Left renal pelvis (tissue), 4 donors: Measurements from ENCODE around the gene PKP4. TPM values are rescaled to one million over a fixed set of nuclear protein-coding genes. Genes with fewer than 3 reads are reported as not detected.

Experiments
- DNase-seq, 4 donors: peaks; one replicate each; pipeline ENCODE4 v3.0.0-alpha.2; 2013; ENCODE audit warnings: low read depth in 4 of 4, low spot score in 3 of 4
- polyA plus RNA-seq, 4 donors: library from polyadenylated mRNA; unstranded; fragments of 120-200 nt; gene quantifications; one replicate each; pipeline ENCODE4 v1.2.1, GENCODE V29; 2013; ENCODE audit not compliant: insufficient read length in 4 of 4

The PKP4 gene
- polyA plus RNA-seq, 4 donors = 46.9 to 170 (median 165) TPM

DNA sequence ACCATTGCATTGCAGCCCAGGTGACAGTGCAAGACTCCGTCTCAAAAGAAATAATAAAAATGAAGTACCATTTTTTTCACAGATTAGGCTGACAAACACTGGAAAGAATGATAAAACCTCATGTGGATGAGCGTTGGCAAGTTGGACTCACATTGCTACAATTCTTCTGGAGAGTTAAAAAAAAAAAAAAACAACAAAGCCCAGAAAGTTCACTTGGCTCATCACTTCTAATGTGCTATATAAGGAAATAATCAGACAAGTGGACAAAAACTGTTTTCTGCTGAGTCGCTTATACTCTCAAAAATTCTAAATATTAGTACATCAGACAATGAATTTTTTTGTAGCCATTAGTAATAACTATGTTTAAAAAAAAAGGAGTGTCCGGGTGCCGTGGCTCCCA lies 38.4 kb downstream of the PKP4 start:
- no peak for DNase-seq

DNA sequence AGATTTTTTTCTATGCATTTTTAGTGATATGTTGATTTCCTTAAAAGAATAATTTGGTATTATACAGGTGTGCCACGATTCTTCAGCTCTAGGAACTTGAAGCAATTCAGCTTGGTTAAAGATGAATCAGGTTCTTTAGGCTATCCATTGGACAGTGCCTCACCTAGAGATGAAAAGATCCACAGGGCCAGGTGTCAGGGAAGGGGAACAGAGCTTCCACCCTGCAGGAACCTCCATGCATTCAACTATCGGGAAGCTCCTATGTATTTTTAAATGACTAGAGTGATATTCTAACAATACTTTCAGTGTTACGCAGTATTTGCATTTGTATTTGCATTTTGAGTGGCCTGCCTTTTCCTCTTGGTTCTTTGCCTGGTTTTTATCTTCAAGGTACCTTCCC lies 40.2 kb downstream of the PKP4 start:
- no peak for DNase-seq

DNA sequence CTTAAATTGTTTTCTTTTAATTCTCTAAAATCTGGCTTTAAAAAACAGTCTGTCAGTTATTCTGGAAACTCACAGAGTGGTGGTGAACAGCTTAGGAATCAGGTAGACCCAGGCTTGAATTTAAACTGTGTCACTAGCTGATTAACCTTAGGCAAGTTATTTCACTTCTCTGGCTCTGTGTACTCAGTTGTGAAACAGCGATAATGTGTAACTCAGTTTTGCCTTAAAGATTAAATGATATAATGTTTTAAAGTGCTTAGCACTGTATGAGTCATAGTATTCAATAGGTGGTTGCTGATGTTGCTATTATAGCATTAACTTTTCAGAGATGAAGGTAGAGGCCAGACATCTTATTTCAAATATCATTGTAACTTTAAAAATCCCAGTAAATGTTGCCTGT lies 40.7 kb downstream of the PKP4 start:
- no peak for DNase-seq

DNA sequence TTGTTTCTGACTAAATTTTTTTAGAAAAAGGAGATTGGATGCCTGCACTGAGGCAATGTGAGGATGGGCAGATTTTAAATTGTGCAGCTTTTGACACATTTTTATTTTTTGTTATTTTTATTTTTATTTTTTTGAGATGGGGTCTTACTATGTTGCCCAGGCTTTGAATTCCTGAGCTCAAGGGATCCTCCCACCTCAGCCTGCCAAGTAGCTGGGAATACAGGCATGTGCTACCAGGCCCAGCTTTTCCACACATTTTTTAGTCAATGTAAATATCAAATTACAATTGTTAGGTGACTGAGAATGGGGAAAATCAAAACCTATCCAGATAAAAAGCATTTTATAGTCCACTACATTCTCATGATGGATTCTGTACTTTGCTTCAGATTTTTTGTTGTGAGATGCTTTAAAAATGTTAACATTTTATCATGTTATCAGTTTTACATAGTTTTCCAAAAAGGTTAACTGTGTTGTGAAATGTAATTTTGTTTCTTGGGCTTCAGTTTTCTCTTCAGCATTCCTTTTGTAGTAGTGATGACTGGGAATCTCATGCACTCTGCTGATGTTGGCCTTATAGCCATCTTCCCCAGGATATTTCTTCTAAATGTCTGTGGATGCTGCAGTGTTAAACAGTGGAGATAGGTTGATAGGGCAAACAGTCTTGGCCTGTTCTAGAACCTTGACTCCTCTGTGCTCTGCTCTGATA lies 41.4 kb downstream of the PKP4 start:
- DNase-seq = no peak

DNA sequence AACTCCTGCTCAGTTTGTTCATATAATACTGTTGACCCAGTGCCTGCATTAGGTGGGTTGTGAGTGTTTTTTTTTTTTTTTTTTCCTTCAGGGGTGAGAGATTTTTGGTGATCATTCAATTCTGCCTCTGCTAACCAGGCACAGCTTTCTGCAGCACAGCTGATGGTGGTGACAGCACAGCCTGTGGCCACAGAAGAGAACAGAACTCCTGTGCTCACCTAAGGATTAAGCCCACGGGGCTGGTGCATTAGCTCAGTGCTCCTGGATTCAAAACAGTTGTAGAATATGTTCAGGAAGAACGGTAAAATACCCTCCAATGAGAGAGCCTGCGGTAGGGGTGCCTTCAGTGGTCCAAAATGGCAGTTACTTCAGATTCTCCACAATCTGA lies 42.0 kb downstream of the PKP4 start:
- DNase-seq = no peak

DNA sequence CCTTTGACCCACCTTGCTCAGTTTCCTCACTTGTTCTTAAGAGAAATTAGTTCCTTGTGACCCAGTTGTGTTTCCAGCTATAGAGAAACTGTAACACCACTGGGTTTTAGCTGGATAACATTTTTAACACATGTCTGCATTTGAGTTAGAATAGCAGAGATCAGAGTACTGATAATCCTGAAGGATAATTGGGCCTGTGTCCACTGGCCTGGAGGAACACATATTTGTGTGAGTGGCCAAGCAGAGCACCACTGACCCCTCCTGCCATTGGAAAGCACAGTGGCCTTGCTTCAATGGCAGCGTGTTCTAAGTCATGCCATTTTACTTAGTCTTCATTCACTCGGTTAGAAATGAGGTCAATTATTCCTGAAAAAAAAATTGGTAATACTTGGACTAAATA lies 42.6 kb downstream of the PKP4 start:
- DNase-seq = no peak

DNA sequence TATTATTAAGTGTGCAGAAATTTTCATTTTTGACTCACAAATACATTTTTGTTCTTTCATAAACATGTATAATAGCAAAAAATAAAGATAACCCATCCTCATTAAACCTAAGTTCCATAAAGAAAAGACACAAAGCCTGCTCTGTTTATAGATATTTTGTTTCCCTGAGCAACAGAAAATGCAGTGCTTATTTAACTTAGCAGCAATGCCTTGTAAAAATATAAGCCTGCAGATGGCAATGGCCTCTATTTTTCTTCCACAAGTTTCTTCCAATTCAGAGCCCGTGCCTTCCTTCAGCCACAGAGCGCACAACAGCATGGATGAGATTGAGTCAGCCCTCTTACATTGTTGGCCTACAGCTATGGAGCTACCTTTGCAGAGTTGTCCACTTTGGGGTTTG lies 43.6 kb downstream of the PKP4 start:
- DNase-seq = no peak

DNA sequence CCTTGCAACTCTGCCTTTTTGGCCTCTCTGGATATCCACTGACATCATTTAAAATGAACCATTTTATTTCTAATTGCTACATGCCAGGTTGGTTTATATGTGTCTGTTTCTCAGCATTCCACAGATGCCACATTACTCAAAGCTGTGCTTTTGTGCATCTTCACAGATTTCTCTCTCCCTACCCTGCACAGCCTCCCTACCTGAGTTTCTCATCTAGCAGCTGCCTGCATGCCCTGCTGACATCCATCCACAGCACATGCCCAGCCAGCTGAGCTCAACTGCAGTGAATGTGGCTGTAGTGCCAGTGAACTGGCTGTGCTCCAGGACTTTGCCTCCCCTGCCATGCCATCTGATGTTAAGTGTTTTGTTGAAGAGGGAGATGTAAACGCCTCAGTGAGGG lies 44.5 kb downstream of the PKP4 start:
- no peak for DNase-seq

DNA sequence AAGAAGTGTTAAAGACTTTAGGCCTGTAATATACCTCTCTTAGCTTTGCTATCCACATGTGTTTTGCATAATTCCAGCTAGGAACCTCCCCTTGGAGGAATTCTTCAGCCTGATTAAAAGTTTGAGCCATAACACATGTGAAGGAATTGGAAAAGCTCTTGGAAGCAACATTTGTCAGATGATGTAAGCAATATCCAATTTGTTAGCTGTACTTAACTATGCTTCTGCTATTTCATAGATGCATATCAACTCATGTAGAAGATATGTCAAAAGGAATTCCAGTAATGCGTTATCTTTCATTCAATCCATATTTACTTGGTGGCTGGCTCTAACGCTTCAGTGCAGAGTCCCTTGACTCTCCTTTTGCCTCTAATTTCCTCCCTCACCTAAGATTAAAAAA lies 46.2 kb downstream of the PKP4 start:
- no peak for DNase-seq

DNA sequence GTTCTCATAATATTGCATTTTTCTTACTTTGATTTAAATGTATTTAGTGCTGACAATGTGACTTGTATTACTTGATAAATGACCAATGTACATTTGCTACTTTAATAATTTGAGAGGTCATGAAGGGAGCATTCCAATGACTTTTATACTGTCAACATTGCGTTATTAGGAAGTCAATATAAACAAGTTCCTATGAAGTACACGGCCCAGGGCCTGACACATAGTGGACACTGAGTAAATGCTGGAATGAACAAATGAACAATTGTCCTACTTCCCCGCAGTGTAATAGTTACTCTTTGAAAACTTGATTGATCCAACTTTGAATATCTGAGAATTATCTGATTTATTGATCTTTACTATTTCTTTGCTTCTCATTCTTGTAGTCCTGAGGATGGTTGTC lies 47.3 kb downstream of the PKP4 start:
- DNase-seq = no peak

DNA sequence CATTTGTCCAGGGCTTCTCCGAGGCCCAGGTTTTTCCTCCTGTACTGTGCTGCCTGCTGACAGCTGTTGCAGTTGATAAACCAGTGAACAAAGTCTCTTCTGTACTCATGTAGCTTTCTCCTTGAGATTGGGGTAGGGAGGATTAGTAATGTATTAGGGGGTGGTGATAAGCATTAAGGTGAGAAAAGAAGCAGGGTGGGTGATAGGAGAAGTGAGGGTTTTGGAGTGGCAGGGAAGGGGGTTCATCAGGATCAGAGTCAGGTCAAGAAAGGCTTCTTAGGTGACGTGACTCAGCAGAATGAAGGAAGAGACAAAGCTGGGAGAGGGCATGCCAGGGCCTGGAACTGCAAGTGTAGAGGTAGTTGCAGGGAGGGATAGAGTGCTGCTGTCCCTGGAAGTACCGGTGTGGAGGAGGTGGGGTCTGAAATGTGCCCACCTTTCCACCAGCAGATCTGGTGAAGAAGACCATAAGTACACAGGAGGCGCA lies 48.7 kb downstream of the PKP4 start:
- no peak for DNase-seq

DNA sequence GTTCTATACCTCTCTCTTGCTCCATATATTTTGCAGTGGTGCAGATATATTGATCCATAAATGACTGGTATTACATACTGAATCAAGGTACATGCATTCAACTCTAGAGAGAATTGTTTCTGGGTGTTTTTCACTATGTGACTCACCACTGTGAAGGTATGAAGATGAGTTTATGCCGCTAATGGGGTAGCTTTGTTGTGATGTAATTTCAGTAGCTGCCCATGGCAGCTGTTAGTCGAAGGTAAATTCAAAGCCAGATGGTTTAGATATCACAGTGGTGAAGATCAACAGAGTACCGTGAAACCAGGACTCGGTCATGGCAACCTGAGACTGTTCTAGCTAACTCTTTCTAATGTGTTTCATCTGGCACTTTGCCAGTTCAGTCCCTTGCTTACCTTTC lies 50.4 kb downstream of the PKP4 start:
- peak in 1 of 4 donors; percentile 22 for DNase-seq

DNA sequence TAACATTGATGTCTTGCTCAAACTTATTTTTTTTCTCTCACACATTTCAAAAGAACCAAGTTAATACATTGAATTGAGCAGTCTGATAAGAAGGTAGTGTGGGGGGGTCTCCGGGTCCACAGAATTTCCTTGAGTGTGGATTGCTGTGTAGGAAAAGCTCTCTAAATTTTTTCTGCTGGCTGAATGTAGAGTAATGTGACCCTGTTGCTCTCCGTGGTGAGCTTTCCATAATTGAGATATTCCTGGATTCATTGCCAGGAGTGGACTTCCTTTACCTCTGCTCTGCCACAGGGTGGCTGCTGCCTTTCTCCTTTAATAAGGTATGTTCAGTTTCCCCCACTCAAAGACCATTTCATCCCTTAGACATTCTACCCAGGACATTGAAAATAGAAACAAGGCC lies 50.9 kb downstream of the PKP4 start:
- DNase-seq = no peak

DNA sequence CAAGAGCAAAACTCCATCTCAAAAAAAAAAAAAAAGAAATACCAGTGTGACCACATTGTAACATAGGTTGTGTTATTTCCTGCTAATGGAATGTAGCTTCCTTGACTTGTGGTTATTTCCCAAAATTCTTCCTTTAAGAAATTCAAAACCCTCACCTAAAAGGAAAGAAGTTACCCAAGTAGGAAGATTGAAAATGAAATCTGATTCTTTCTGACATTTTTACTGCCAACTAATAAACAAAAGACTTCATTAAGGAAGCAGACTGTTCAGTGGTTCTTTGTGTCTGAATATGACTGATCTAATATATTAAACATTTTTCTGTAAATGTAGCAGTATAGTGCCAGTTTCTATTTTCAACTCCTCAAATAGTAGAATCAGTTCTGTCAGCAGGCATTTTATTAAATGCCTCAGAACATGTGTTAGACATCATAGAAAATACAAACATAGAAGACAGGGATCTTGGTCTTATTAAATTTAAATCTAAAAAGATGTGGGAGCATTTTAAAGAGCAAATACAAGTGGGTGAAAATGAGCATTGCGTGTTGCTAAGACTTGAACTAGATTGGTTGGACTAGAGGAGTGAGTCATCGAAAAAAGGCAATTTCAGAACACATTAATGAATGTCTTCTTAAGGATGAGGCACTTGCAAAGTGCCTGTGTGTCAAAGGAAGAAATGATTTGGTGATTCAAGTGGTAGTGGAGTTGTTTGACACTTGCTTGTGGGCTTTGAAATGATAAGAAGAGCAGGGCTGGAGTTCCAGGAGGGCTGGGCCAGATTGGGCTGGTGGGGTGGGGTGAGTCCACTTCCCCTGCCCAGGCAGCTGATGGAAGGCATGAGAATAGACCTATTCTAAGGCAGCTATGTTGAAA lies 53.4 kb downstream of the PKP4 start:
- no peak for DNase-seq

DNA sequence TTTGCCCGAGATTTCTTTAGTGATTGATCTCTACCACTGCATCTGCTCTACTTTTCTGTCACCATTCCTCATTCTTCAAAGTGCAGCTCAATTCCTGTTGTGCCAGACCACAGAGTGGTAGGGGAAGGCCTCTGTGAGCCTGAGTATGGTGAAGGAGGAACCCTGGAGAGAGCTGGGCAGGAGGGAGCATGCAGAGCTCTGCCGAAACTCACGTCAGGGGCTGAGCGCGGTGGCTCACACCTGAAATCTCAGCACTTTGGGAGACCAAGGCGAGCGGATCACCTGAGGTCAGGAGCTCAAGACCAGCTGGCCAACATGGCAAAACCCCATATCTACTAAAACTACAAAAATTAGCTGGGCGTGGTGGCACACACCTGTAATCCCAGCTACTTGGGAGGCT lies 54.1 kb downstream of the PKP4 start:
- no peak for DNase-seq

DNA sequence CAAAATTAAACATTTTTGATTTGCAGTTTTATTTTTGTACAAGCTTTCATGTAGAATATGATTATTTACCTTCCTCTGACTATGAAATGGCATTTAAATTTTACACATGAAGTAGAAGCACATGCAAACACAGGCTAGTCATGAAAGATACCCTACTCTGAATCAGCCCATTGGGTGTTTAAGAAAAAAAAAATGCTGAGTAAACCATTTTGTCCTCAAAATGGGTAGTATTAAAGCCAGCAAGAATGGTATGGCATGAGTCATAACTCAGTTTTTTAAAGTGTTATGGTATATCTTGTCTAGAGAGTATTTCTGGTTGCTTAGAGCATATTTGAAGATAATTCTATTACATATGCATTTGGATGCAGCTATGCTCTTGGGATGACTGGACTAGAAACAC lies 55.0 kb downstream of the PKP4 start:
- DNase-seq = no peak

DNA sequence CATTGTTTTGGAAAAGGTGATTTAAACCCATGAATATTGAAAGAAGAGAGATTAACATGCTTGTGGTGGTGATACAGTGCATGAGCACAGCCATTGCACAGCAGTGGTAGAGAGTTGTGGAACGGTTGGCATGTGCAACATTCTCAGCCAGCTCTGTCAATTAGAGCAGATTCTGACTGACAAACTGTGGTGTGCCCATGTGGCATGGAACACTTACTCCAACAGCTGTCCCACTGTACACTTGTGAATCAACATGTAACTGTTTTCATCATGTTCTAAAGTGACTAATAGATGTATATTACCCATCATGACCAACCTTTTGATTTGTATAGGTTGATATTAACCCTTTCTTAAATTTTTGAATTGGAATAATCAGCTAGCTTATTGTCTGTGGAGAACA lies 55.6 kb downstream of the PKP4 start:
- DNase-seq = no peak

DNA sequence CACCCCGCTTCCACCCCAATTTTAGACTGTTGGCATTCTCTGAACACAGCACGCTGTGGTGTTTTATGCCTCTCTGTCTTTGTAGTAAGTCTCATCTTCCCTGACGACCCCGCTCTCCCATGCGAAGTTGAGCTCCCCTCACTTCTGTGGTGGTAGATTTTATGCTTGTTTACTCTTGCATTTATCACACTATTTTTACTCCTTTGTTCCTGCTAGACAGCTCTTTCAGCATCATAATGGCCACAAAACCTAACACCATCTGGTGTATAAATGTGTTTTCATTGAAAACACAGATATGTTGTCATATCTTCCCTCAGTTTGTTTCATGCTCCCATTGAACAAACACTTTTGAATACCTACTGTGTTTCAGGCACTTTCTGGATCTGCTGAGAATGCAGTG lies 57.1 kb downstream of the PKP4 start:
- no peak for DNase-seq

DNA sequence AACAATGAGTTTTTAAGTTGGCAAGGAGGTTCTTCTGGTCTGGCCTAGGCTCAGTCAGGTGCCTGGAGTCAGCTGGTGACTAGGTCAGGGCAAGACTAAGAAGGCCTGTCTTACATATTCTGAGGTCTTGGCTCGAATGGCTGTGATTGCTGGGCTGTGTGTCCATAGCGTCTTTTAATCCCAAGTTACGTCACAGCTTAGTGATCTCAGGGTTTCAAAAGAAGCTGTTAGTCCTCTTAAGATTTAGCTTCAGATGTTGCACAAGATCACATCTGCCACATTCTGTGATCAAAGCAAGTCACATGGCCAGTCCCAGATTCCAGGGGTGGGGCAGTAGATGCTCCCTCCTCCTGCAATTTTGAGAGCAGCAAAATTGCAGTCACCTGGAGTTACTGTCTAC lies 61.3 kb downstream of the PKP4 start:
- DNase-seq = no peak

DNA sequence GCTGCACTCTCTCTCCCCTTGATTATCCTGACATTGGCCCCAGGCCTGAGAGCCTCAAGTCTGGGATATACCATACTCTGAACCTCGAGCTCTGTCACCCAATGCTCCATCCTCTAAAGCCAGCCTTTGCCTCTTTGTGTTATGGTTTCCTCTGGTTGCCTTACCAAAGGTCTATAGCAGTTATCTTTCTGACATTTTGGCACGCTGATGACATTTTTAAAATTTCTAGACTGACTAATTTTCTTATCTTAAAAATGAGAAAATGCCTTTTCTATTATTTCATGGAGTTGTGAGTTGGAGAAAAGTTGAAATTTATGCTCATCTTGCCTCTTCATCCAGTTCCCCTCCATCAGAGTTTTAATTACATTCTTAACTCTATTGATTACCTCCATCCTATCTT lies 62.7 kb downstream of the PKP4 start:
- DNase-seq = no peak

DNA sequence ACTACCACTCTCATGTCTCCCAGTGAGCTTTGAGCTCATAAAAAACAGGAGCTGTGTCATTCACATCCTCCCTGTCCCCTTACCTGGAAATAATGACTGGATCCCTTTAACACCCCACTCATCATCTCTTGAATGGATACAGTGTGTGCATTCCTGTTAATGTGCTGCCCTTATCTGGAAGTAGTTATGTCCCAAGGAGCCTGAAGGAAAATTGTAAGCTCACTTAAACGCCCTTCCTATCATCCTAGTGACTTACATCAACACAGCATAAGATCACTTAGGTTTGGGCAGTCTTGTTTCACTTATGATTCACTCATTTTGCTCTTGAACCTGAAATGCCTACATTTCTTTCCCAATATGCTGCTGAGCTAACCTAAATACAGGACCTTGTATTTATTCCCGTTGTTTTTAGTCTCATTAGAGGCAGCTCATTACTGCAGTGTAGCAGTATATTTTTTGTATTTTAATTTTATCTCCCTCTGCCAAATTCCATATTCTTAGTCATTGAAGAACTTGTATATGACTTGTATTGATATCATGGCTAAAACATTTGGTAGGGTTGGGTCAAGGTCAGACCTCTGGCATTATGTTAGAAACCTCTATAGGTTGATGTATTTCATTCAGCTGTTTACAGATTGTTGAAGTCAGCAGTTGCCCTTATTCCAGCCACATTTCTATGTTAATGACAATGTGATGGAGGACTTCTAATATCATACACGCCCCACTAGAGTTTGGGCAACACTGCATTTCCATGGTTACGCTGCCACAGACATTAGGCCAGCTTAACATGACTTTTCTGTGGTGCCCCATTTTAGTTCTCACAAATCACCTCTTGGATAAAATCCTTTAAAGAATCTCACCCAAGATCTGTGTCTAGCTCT lies 72.9 kb downstream of the PKP4 start:
- DNase-seq = no peak
